Heart left ventricle (tissue), 16 donors: ENCODE measurements around the gene SCAMP5. TPM values are rescaled to one million over a fixed set of nuclear protein-coding genes. Genes with fewer than 3 reads are reported as not detected.
A peak's percentile ranks its signal among the peaks of the same experiment; 100 is the strongest.

Experiments used
- ATAC-seq, 4 donors: fragments of 200-7000 bp; cut with Tn5 transposase; one replicate each; pipeline ENCODE4 v1.9.1; 2020 to 2022; ENCODE audit warnings: moderate library complexity in 4 of 4, mild to moderate bottlenecking in 3 of 4, moderate number of reproducible peaks in 1 of 4
- DNase-seq, 5 donors: peaks; one replicate each; pipeline ENCODE4 v3.0.0-alpha.2; 2020
- H3K27ac ChIP-seq, 12 donors: fragments of 200-600 bp; sonication (generic) in 4 of 12; one replicate each; pipeline versions ENCODE4 v1.5.0 to v1.8.0; 2016 to 2022; ENCODE audit warnings: mild to moderate bottlenecking in 2 of 12
- H3K27me3 ChIP-seq, 9 donors: fragments of 200-600 bp; sonication (generic) in 2 of 9; one replicate each; pipeline versions ENCODE4 v1.5.1 to v1.8.0; 2016 to 2022; ENCODE audit warnings: mild to moderate bottlenecking in 3 of 9
- H3K36me3 ChIP-seq, 9 donors: fragments of 200-600 bp; sonication (generic) in 2 of 9; one replicate each; pipeline versions ENCODE4 v1.5.0 to v1.8.0; 2018 to 2022; ENCODE audit warnings: mild to moderate bottlenecking in 2 of 9
- H3K4me1 ChIP-seq, 12 donors: fragments of 200-600 bp; sonication (generic) in 4 of 12; one replicate each; pipeline versions ENCODE4 v1.5.0 to v1.8.0; 2016 to 2022; ENCODE audit warnings: mild to moderate bottlenecking in 3 of 12
- H3K4me3 ChIP-seq, 12 donors: fragments of 200-600 bp; sonication (generic) in 4 of 12; one replicate each; pipeline versions ENCODE4 v1.5.0 to v1.8.0; 2017 to 2022; ENCODE audit warnings: mild to moderate bottlenecking in 9 of 12, moderate library complexity in 4 of 12
- H3K9me3 ChIP-seq, 12 donors: fragments of 200-600 bp; sonication (generic) in 4 of 12; one replicate each; pipeline versions ENCODE4 v1.5.0 to v1.8.0; 2016 to 2022; ENCODE audit warnings: mild to moderate bottlenecking in 1 of 12
- CTCF ChIP-seq, 12 donors: fragments of 200-600 bp; sonication (generic) in 4 of 12; IDR thresholded peaks; one replicate each; pipeline versions ENCODE4 v1.5.0 to v1.8.0; 2018 to 2022; ENCODE audit warnings: antibody characterized with exemption in 12 of 12, mild to moderate bottlenecking in 5 of 12
- POLR2A ChIP-seq, 2 donors: fragments of 450-650 bp; IDR thresholded peaks; one replicate each; pipeline ENCODE4 v1.6.1; 2017; ENCODE audit warnings: antibody characterized with exemption in 2 of 2, mild to moderate bottlenecking in 2 of 2, moderate library complexity in 2 of 2
- WGBS, 4 donors: extraction: QIAGEN DNeasy Blood & Tissue Kit in 2 of 4; methylation state at CpG; one replicate each; pipeline versions ENCODE4 v1.1.5 to v1.1.7; 2013 to 2018; 5-methylcytosine and 5-hydroxymethylcytosine counted together
- intact Hi-C, 10 donors: fragments of 100-400 bp; cut with DNase I; formaldehyde crosslinking; loops; one replicate each; pipeline versions ENCODE4 v1.11.1 to v1.14.2; 2022
- polyA plus RNA-seq, 2 donors: library from polyadenylated mRNA; stranded (reverse); fragments of 200-250 nt; gene quantifications; one replicate each; pipeline ENCODE4 v1.2.3, GENCODE V29; 2013
- total RNA-seq, 9 donors: library from RNA; depleted of rRNA in 2 of 9; stranded (reverse); fragments of >200 nt in 2 of 9; fragmentation: NEBNext Ultra II Directional in 3 of 9; extraction: Animal tissue kit (Norgen Biotek cat#: 25700) in 3 of 9; gene quantifications; one replicate each; pipeline versions ENCODE4 v1.1.0 to v1.2.4, GENCODE V29; 2016 to 2023
- donor health status: ischemic (EF 13 %, LVEDD 7.1; RV severe dilation, severe dysfunction).
- donor health status: healthy with polysubstance abuse.
- donor health status: DM: no; HTN: yes; CAD: no.
- donor health status: DM: no; HTN: no; CAD: no.
- donor health status: ischemic (EF 25% LVEDD 6.9; RV normal size, moderate dysfunction).
- donor health status: ischemic (EF 25% LVEDD 5.7; RV mildly dilated, moderate dysfunction).
- donor health status: healthy.
- donor health status: DM: yes; HTN: yes; CAD: no.
- donor health status: ischemic (EF 35%, LVEDD 5.7; RV mildly dilated, moderate dysfunction).
- donor health status: nonischemic (EF 11% LVEDD 7.7; RV severe dilation, severe dysfunction).
- donor health status: DM: yes; HTN: yes; CAD: no.
- donor health status: PGD.
- donor health status: ischemic (EF 29% LVEDD 5.4; RV normal size, mild dysfunction).
- donor health status: nonischemic (EF 23%, LVEDD 6.1; RV moderate dilation, normal function).

The SCAMP5 gene
- total and polyA plus RNA-seq, 11 donors = 0.91 to 7.4 (median 4.2) TPM

DNA sequence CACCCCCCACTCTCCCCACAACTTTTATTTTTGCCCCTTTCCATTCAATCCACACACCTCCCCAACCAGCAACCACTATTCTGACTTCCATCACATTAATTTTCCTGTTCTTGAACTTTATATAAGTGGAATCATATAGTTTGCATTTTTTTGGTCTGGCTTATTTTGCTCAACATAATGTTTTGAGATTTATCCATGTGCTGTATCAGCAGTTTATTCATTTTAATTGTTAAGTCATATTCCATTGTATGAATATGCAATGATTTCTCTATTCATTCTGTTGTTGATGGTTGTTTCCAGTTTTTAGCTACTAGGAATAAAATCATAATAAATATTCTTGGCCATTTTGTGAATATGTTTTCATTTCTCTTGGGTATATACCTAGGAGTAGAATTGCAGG, 5.8 kb upstream of the SCAMP5 start:
- no peaks in the 10 kb centered on the region for H3K36me3 ChIP-seq
- H3K27ac ChIP-seq = no peak overlapping the region
- intact Hi-C loops = no loop called here
- ATAC-seq (no peak), DNase-seq (no peak)
- no peaks in the 10 kb centered on the region for H3K4me1 ChIP-seq
- peaks cover 0 to 9% (median 0%) of the 10 kb centered on the region in 9 donors for H3K27me3 ChIP-seq
- H3K4me3 ChIP-seq = no peak overlapping the region
- no peaks in the 10 kb centered on the region for H3K9me3 ChIP-seq
- TF ChIP-seq POLR2A (IDR thresholded peaks at IDR 0.05) (no peak), CTCF (IDR thresholded peaks at IDR 0.05) (no peak)

GRCh38 chr15:74992619-74993018, 2.7 kb upstream of the SCAMP5 start:
- WGBS, 4 donors = 23 to 42% (median 36%) methylated on average over 1 of the region's 1 CpG
- no peaks in the 10 kb centered on the region for H3K36me3 ChIP-seq
- TF ChIP-seq CTCF (IDR thresholded peaks at IDR 0.05) = no peak
- no peak for TF ChIP-seq POLR2A (IDR thresholded peaks at IDR 0.05)
- no peaks in the 10 kb centered on the region for H3K9me3 ChIP-seq
- intact Hi-C loops = no loop called here
- no peak overlapping the region for H3K27ac ChIP-seq
- no peak overlapping the region for H3K4me3 ChIP-seq
- H3K27me3 ChIP-seq = peaks cover 0 to 15% (median under 1%) of the 10 kb centered on the region in 9 donors
- H3K4me1 ChIP-seq = peaks cover 0 to 13% (median 8%) of the 10 kb centered on the region in 12 donors
- ATAC-seq (no peak), DNase-seq (no peak)

- Histone ChIP-seq H3K9me3 (no peaks in the 10 kb centered on the region), H3K4me3 (no peak overlapping the region), H3K27me3 (peaks cover 0 to 18% (median 3%) of the 10 kb centered on the region in 9 donors), H3K27ac (no peak overlapping the region), H3K4me1 (peaks cover 0 to 13% (median 8%) of the 10 kb centered on the region in 12 donors), H3K36me3 (no peaks in the 10 kb centered on the region)
- ATAC-seq = no peak
- intact Hi-C loops = no loop called here
- 53 to 59% (median 57%) methylated on average over 2 of the region's 2 CpGs for WGBS, 4 donors
- DNase-seq = no peak
- no peak for TF ChIP-seq POLR2A (IDR thresholded peaks at IDR 0.05)
- no peak for TF ChIP-seq CTCF (IDR thresholded peaks at IDR 0.05)
These were observed 1.1 kb upstream of the SCAMP5 start for GRCh38 chr15:74994236-74994635.

DNA sequence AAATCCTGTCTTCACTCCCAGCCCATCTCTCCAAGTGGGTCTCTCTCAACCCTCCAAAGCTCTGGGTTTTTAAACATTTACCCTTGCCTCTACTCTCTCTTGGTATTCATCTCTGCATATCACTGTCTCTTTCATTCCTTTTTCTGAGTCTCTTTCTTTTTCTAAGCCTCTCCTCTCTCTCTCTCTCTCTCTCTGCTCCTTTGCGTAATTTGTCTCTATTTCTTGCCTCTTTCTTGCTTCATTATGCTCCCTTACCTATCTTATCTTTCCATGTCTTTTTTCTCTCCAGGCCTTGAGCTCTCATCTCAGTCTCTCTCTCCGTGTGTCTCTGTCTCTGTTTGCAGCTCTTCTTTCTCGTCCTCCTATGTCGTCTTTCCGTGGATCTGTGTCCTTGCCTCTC, 678 bp upstream of the SCAMP5 start:
- H3K4me3 ChIP-seq = peak overlapping the region in 3 of 12 donors; percentile 76 to 87 (median 82)
- ATAC-seq (no peak), DNase-seq (no peak)
- H3K36me3 ChIP-seq = no peaks in the 10 kb centered on the region
- TF ChIP-seq CTCF (IDR thresholded peaks at IDR 0.05) (no peak), POLR2A (IDR thresholded peaks at IDR 0.05) (no peak)
- no peak overlapping the region for H3K27ac ChIP-seq
- 33 to 50% (median 47%) methylated on average over 5 of the region's 5 CpGs for WGBS, 4 donors
- intact Hi-C loops = no loop called here
- H3K4me1 ChIP-seq = peaks cover 0 to 13% (median 8%) of the 10 kb centered on the region in 12 donors
- peaks cover 0 to 18% (median 3%) of the 10 kb centered on the region in 9 donors for H3K27me3 ChIP-seq
- H3K9me3 ChIP-seq = no peaks in the 10 kb centered on the region
